Measurements from ENCODE around the gene RBM33.

The RBM33 gene

GRCh38 chr7:155711081-155711480 is 66.6 kb downstream of the RBM33 start:
- DNase-seq (ENCODE audit: low spot score), result no peak
- TF ChIP-seq CTCF (IDR thresholded peaks at IDR 0.05; ENCODE audit: extremely low read depth, missing control alignments), result no peak

- no peak for TF ChIP-seq CTCF (IDR thresholded peaks at IDR 0.05; ENCODE audit: extremely low read depth, missing control alignments)
- DNase-seq (ENCODE audit: low spot score), result no peak
Observed at GRCh38 chr7:155713384-155713783, 68.9 kb downstream of the RBM33 start.

- DNase-seq (ENCODE audit: low spot score), result no peak
- TF ChIP-seq CTCF (IDR thresholded peaks at IDR 0.05; ENCODE audit: extremely low read depth, missing control alignments), result no peak
Observed at GRCh38 chr7:155714702-155715101, 70.2 kb downstream of the RBM33 start.

- no peak for DNase-seq (ENCODE audit: low spot score)
- no peak for TF ChIP-seq CTCF (IDR thresholded peaks at IDR 0.05; ENCODE audit: extremely low read depth, missing control alignments)
Observed at GRCh38 chr7:155715111-155715805, 70.8 kb downstream of the RBM33 start.

- TF ChIP-seq CTCF (IDR thresholded peaks at IDR 0.05; ENCODE audit: extremely low read depth, missing control alignments), result no peak
- no peak for DNase-seq (ENCODE audit: low spot score)
Observed at GRCh38 chr7:155717010-155717744, 72.7 kb downstream of the RBM33 start.

- DNase-seq (ENCODE audit: low spot score), result no peak
- TF ChIP-seq CTCF (IDR thresholded peaks at IDR 0.05; ENCODE audit: extremely low read depth, missing control alignments), result no peak
Observed at GRCh38 chr7:155721056-155721455, 76.6 kb downstream of the RBM33 start.

- TF ChIP-seq CTCF (IDR thresholded peaks at IDR 0.05; ENCODE audit: extremely low read depth, missing control alignments), result no peak
- DNase-seq (ENCODE audit: low spot score), result no peak
Observed at GRCh38 chr7:155722118-155722517, 77.7 kb downstream of the RBM33 start.
